ENCODE results near the gene PSME1.

GRCh38 chr14:24095271-24096068 lies 40.5 kb upstream of the PSME1 start:
- TF ChIP-seq, protein P1, sequence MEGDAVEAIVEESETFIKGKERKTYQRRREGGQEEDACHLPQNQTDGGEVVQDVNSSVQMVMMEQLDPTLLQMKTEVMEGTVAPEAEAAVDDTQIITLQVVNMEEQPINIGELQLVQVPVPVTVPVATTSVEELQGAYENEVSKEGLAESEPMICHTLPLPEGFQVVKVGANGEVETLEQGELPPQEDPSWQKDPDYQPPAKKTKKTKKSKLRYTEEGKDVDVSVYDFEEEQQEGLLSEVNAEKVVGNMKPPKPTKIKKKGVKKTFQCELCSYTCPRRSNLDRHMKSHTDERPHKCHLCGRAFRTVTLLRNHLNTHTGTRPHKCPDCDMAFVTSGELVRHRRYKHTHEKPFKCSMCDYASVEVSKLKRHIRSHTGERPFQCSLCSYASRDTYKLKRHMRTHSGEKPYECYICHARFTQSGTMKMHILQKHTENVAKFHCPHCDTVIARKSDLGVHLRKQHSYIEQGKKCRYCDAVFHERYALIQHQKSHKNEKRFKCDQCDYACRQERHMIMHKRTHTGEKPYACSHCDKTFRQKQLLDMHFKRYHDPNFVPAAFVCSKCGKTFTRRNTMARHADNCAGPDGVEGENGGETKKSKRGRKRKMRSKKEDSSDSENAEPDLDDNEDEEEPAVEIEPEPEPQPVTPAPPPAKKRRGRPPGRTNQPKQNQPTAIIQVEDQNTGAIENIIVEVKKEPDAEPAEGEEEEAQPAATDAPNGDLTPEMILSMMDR (IDR thresholded peaks at IDR 0.05; ENCODE audit: extremely low read depth in 1 of 2, insufficient read depth in 1 of 2, low read depth in 1 of 2, low read length in 2 of 2) = no peak
- TF ChIP-seq GATA2 (IDR thresholded peaks at IDR 0.05; ENCODE audit: insufficient read depth, insufficient read length, low read depth, low read length) = no peak
- no peak for TF ChIP-seq POLR2A (IDR thresholded peaks at IDR 0.05; ENCODE audit: low read depth, low read length)
- no peak for TF ChIP-seq MAX (IDR thresholded peaks at IDR 0.05; ENCODE audit: insufficient read depth, insufficient read length)
- TF ChIP-seq POLR2AphosphoS5 (IDR thresholded peaks at IDR 0.05; ENCODE audit: insufficient read depth, low read depth, low read length) = no peak
- TF ChIP-seq EZH2 (IDR thresholded peaks at IDR 0.05; ENCODE audit: borderline replicate concordance, low read depth, low read length, severe bottlenecking) = no peak
- no peak for TF ChIP-seq MYC (IDR thresholded peaks at IDR 0.05; ENCODE audit: low read depth, low read length)
- no peak for TF ChIP-seq FOS (IDR thresholded peaks at IDR 0.05; ENCODE audit: borderline replicate concordance, insufficient read depth, low read length)
- TF ChIP-seq JUN (IDR thresholded peaks at IDR 0.05; ENCODE audit: borderline replicate concordance, insufficient read depth, insufficient read length, low read depth) = no peak

Data from endothelial cell of umbilical vein (primary cell).